Hepatocyte (in vitro differentiated cells): ENCODE measurements around the gene SMKR1.

Experiments used
- EZH2 ChIP-seq: fragments of 200-600 bp; sonication (generic); IDR thresholded peaks from 2 replicates; pipeline ENCODE4 v1.6.1; 2016; ENCODE audit warnings: antibody characterized with exemption, mild to moderate bottlenecking, borderline replicate concordance
- TF ChIP-seq, protein P1 (sequence below): fragments of 200-600 bp; sonication (generic); IDR thresholded peaks from 2 replicates; pipeline ENCODE4 v1.5.1; 2016; ENCODE audit warnings: antibody characterized with exemption, mild to moderate bottlenecking; ENCODE audit not compliant: poor library complexity

DNA sequence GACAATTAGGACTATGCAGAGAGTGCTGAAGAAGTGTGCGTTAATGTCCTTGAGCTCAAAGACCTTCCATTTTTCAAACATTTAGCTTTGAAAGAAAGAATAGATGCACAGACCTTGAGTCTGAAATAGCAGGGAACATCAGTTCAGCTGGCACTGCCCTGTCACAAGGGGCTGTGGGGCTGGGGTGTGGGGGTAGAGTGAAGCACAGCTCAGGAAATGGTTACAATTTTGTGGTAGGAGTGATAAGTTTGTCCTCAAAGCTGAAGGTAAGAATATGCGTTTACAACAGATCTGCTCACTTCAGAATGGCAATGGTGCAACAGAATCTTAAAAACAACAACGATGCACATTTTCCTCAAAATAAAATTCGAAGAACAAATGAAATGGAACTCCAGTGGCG, 33.6 kb downstream of the SMKR1 start:
- TF ChIP-seq, protein P1, sequence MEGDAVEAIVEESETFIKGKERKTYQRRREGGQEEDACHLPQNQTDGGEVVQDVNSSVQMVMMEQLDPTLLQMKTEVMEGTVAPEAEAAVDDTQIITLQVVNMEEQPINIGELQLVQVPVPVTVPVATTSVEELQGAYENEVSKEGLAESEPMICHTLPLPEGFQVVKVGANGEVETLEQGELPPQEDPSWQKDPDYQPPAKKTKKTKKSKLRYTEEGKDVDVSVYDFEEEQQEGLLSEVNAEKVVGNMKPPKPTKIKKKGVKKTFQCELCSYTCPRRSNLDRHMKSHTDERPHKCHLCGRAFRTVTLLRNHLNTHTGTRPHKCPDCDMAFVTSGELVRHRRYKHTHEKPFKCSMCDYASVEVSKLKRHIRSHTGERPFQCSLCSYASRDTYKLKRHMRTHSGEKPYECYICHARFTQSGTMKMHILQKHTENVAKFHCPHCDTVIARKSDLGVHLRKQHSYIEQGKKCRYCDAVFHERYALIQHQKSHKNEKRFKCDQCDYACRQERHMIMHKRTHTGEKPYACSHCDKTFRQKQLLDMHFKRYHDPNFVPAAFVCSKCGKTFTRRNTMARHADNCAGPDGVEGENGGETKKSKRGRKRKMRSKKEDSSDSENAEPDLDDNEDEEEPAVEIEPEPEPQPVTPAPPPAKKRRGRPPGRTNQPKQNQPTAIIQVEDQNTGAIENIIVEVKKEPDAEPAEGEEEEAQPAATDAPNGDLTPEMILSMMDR, result no peak
- TF ChIP-seq EZH2, result no peak
